ENCODE measurements around the gene NUP62. TPM values are rescaled to one million over a fixed set of nuclear protein-coding genes. Genes with fewer than 3 reads are reported as not detected.

The NUP62 gene
- total RNA-seq, 2 experiments from 2014 or later = 128 to 192 TPM

DNA sequence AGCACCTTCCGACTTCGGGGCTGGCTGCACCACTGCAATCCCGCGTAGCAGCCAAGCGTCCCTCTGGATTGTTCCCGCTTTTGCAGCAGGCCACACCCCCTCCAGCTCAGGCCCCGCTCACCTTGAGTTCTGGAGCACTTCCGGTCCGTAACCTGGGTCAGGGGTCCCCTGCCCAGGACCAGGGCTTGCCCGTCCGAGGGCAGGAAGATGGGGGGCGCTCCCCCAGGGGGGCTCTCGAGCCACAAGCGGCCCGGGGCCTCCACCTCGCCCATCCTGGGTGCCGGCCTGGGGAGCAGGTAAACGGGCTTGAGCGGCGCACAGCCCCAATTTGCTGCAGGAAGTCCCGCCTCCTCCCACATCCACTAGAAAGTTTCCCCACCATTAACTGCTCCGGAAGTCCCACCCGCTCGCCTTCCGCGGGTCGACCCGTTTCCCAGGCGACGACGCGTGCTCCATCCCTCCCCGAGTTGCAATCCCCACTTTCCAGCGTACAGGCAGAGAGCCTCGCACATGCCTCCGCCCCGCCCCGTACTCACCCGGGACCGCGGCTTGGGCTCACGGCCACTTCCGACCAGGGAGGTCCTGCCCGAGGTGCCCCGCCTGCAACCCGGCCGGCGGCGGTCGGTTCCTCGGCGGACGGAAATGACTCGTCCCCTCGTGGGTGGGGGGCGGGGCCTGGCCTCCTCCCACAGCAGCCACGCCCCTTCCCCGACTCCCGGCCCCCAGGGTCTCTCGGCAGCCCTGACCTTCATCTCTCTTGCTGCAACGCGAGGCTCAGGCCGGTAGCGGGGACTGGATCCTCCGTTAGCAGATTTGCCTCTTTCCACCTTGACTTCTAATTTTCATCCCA, 62.1 kb downstream of the NUP62 start, which contains the start of gene PNKP:
Gene PNKP (minus strand): TSS at position 644 of the 850 bp plus-strand sequence. CDS start 372 bp downstream, at position 272.
- H3K9me3 Mint-ChIP-seq (ENCODE audit: low read depth) = no peaks in the 10 kb centered on the region
- H3K27me3 Mint-ChIP-seq = no peaks in the 10 kb centered on the region
- ATAC-seq (peak; percentile 52), DNase-seq (peak; percentile 90)
- H3K4me1 Mint-ChIP-seq = peaks cover 51% of the 10 kb centered on the region
- H3K4me3 Mint-ChIP-seq = peak within 1 kb of the TSS; percentile 99
- H3K27ac Mint-ChIP-seq = no peak within 1 kb of the TSS
- H3K36me3 Mint-ChIP-seq = peaks cover 20% of the 10 kb centered on the region
- CTCF ChIA-PET = interaction anchor here (0.9 to 1.0 kb wide), 2 partner anchors 10 to 49 kb away, joined by 4 to 5 read pairs; partner anchors contain the start of genes AKT1S1, MED25 and TBC1D17

GRCh38 chr19:49864890-49865289, 64.4 kb downstream of the NUP62 start:
- no peak for ATAC-seq
- Mint-ChIP-seq H3K27ac (no peak overlapping the region), H3K4me3 (peak overlapping the region; percentile 5), H3K27me3 (no peaks in the 10 kb centered on the region), H3K36me3 (peaks cover 22% of the 10 kb centered on the region), H3K4me1 (peaks cover 40% of the 10 kb centered on the region), H3K9me3 (ENCODE audit: low read depth) (no peaks in the 10 kb centered on the region)
- no peak for DNase-seq
- CTCF ChIA-PET = interaction anchor here (0.7 kb wide), 1 partner anchor 10 kb away, joined by 3 read pairs; no protein-coding TSS in a partner anchor

- DNase-seq (no peak), ATAC-seq (no peak)
- Mint-ChIP-seq H3K36me3 (peaks cover 24% of the 10 kb centered on the region), H3K9me3 (ENCODE audit: low read depth) (no peaks in the 10 kb centered on the region), H3K4me1 (peaks cover 40% of the 10 kb centered on the region), H3K27ac (no peak overlapping the region), H3K4me3 (no peak overlapping the region), H3K27me3 (no peaks in the 10 kb centered on the region)
- CTCF ChIA-PET = interaction anchor here (1.0 kb wide), 1 partner anchor 9 kb away, joined by 3 read pairs; no protein-coding TSS in a partner anchor
These were observed 65.4 kb downstream of the NUP62 start for GRCh38 chr19:49863935-49864320.

DNA sequence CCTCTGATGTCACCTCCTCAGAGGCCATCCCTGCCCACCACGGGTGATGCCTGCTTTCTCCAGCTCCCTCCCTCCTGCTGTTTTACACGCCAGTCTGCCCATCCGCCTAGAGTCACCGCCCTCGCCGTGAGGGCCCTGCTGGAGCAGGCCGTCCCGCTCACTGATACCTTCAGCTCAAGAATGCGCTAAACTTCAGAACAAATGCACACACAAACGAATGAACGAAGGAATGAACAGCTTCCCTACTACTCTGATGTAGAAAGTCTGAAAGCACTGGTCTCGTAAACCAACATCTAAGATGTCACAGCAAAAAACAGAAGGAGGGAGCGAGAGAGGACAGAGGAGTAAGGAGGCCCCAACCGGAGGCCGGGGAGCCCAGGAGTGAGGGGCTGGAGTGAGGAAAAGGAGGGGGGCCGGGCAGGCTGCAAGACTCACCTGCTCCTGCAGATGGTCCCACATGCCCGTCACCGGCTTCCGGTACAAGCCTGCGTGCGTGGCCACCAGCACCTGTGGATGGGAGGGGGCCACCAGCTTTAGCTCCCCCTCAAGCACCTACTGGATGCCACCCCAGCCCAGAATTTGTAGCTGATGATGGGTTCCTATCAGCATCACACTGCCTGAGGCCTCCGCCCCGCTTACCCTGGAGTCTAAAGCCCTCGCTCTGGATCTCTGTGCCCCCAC, 65.9 kb downstream of the NUP62 start:
- CTCF ChIA-PET = interaction anchor here (1.0 to 1.2 kb wide), 2 partner anchors 9 to 13 kb away, joined by 3 to 4 read pairs; partner anchors contain the start of gene PTOV1
- Mint-ChIP-seq H3K36me3 (peaks cover 24% of the 10 kb centered on the region), H3K4me1 (peaks cover 35% of the 10 kb centered on the region)

DNA sequence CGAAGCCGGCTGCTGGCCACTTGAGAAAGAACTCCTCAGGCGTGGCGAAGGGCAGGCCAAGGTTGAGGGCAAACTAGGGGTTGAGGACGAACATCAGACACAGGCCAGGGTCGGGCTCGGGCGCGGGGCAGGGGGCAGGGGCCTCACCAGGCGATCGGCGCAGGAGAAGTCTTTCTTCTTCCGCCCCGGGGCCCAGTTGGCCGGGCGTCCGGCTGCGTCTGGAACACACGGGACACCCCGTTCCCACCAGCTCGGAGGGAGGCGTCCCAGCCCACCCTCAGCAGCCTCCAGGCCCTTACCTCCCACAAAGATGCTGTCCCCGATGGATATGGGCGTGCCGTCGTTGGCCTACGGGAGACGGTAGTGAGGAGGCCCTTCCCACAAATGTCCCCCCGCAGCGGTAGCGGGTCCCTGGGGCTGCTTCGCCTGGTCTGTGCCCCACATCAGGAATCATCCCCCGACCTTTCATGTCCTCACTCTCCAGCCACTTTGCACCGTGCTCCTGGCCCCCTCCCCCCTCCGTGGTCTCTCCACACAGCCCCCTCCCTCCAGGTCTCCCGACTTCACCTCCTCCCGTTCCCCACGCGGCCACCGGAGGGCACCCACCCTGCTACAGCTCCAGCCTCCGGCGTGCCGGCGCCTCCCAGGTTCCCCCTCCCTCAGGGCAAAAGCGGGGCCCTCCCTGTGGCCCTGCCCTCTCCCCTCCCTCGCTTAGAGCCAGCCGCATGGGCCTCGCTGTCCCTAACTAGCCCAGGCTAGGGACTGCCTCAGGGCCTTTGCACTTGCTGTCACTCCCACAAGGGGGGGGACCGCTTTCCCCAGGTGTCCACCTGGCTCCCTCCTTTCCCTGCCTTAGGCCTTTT, 66.7 kb downstream of the NUP62 start:
- Mint-ChIP-seq H3K36me3 (peaks cover 24% of the 10 kb centered on the region), H3K4me1 (peaks cover 27% of the 10 kb centered on the region), H3K27ac (no peak overlapping the region), H3K9me3 (ENCODE audit: low read depth) (no peaks in the 10 kb centered on the region), H3K27me3 (no peaks in the 10 kb centered on the region), H3K4me3 (no peak overlapping the region)
- CTCF ChIA-PET = interaction anchor here (1.2 kb wide), 1 partner anchor 12 kb away, joined by 4 read pairs; the partner anchor contains the start of gene PTOV1
- no peak for DNase-seq
- no peak for ATAC-seq

More for the DNA sequence above, 65.9 kb downstream of the NUP62 start:
- no peak overlapping the region for H3K27ac Mint-ChIP-seq
- no peaks in the 10 kb centered on the region for H3K27me3 Mint-ChIP-seq
- H3K9me3 Mint-ChIP-seq (ENCODE audit: low read depth) = no peaks in the 10 kb centered on the region
- no peak for DNase-seq
- ATAC-seq = no peak
- no peak overlapping the region for H3K4me3 Mint-ChIP-seq

GRCh38 chr19:49861541-49862378, 67.5 kb downstream of the NUP62 start:
- CTCF ChIA-PET = interaction anchor here (1.2 kb wide), 1 partner anchor 11 kb away, joined by 4 read pairs; the partner anchor contains the start of gene PTOV1
- H3K4me1 Mint-ChIP-seq = peaks cover 22% of the 10 kb centered on the region

GRCh38 chr19:49861107-49861506, 68.2 kb downstream of the NUP62 start:
- Mint-ChIP-seq H3K4me1 (peaks cover 16% of the 10 kb centered on the region), H3K27ac (no peak overlapping the region), H3K9me3 (ENCODE audit: low read depth) (no peaks in the 10 kb centered on the region), H3K4me3 (no peak overlapping the region), H3K36me3 (peaks cover 22% of the 10 kb centered on the region), H3K27me3 (no peaks in the 10 kb centered on the region)
- no peak for DNase-seq
- CTCF ChIA-PET = interaction anchor here (1.0 kb wide), 1 partner anchor 11 kb away, joined by 3 read pairs; no protein-coding TSS in a partner anchor
- no peak for ATAC-seq

More at GRCh38 chr19:49861541-49862378, 67.5 kb downstream of the NUP62 start:
- Mint-ChIP-seq H3K27me3 (no peaks in the 10 kb centered on the region), H3K4me3 (no peak overlapping the region), H3K9me3 (ENCODE audit: low read depth) (no peaks in the 10 kb centered on the region), H3K27ac (no peak overlapping the region), H3K36me3 (peaks cover 24% of the 10 kb centered on the region)
- DNase-seq = no peak
- no peak for ATAC-seq

DNA sequence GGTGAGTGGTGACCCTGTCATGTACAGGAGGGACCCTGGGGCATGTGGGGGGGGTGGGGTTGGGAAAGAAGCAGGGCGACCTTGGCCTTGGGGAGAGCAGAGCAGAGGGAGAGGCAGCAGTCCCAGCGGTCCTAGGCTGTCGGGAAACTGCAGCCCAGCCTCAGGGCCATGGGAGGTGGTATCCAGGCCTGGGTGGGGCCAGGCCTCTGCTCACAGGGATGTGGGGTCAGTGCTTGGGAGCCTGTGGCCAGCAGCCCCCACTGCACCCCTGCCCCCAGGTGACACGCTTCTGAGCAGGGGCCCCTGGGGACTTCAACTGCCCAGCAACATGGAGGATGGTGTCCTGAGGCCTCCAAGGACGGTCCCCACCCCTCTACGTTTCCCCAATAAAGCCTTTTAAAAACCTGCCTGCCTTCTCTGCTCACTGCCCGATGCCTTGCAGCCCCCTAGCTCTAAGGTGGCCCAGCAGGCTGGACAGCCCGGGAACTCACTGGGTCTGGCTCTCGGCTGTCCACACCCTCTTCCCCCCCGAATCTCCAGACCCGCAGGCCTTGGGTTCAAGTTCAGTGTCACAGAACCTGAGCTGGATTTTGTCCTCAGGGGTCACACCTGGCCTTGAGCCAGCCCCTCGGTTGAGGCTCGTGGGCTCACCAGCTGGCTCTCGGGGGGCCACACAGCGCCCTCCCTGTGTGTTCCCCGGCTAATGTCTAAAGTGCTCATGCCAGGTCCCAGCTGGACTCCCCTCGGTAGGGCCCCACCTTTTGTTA, 68.8 kb downstream of the NUP62 start:
- DNase-seq = no peak
- peaks cover 18% of the 10 kb centered on the region for H3K36me3 Mint-ChIP-seq
- H3K27me3 Mint-ChIP-seq = no peaks in the 10 kb centered on the region
- no peak overlapping the region for H3K4me3 Mint-ChIP-seq
- no peak overlapping the region for H3K27ac Mint-ChIP-seq
- H3K9me3 Mint-ChIP-seq (ENCODE audit: low read depth) = no peaks in the 10 kb centered on the region
- CTCF ChIA-PET = interaction anchor here (1.0 kb wide), 1 partner anchor 10 kb away, joined by 3 read pairs; no protein-coding TSS in a partner anchor
- no peak for ATAC-seq
- peaks cover 11% of the 10 kb centered on the region for H3K4me1 Mint-ChIP-seq

DNA sequence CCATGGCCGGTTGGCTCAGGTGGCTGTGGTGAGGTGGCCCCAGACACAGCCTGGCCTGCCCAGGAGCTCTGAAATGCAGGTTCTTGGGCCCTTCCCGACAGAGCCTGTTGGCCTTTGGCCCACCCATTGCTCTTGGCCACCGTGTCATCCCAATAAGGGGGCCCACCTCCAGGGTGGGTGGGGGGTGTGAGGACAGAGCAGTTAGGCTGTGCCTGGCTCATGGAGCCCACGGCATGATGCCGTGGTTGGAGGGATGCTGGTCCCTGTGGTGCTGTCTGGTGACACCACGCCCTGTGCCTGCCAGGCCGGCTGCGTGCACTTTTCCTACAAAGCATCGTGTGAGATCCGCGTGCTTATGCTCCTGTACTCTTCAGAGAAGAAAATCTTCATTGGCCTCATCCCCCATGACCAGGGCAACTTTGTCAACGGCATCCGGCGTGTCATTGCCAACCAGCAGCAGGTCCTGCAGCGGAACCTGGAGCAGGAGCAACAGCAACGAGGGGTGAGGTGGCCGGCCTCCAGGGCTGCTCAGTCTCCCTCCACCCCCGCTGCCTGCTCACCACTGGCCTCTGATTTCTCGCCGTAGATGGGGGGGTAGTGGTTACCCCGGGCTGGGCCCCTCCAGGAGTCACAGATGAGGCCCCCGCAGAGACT, 69.5 kb downstream of the NUP62 start:
- CTCF ChIA-PET = interaction anchor here (1.0 kb wide), 1 partner anchor 9 kb away, joined by 3 read pairs; no protein-coding TSS in a partner anchor
- H3K4me1 Mint-ChIP-seq = peaks cover 6% of the 10 kb centered on the region
- H3K27ac Mint-ChIP-seq = no peak overlapping the region
- H3K4me3 Mint-ChIP-seq = no peak overlapping the region
- ATAC-seq (no peak), DNase-seq (no peak)
- no peaks in the 10 kb centered on the region for H3K9me3 Mint-ChIP-seq (ENCODE audit: low read depth)
- peaks cover 15% of the 10 kb centered on the region for H3K36me3 Mint-ChIP-seq
- H3K27me3 Mint-ChIP-seq = no peaks in the 10 kb centered on the region

DNA sequence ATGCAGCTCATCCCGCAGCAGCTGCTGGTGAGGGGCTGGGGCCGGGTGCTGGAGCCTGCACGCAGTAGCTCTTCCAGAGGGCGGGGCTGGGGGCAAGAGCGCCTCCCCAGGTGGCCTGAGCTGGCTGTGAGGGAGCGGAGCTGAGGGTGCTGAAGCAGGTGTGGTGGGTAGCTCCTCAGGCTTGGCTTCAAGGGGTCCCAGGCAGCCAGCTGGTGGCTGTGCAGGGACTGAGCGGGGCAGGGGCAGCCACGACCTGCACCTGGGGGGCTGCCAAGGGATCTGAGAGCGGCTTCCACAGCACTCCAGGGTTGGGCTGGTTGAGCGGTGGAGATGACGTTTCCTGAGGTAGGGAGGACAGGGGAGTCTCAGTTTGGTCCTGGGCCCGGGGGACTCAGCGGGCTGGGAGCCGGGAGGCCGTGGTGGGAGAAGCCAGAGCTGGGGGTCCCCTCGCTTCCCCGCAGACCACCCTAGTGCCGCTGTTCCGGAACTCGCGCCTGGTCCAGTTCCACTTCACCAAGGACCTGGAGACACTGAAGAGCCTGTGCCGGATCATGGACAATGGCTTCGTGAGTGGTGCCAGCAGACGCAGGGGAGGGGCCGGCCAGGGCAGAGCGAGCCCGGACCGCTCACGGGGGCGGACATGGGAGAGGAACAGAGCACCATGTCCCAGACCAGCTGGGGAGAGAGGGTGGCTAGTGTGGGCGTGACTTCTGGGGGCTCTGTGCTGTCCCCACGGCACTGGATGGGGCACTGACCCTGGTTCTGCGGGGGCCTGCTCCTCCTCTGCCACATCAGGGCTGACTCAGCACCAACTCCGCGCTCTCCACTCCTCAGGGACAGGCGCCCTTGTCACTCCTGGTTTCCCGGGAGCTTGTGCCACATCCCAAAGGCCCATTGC, 71.0 kb downstream of the NUP62 start:
- Mint-ChIP-seq H3K4me3 (no peak overlapping the region), H3K9me3 (ENCODE audit: low read depth) (no peaks in the 10 kb centered on the region), H3K4me1 (peaks cover 3% of the 10 kb centered on the region), H3K27ac (no peak overlapping the region), H3K27me3 (no peaks in the 10 kb centered on the region), H3K36me3 (peaks cover 7% of the 10 kb centered on the region)
- DNase-seq (no peak), ATAC-seq (no peak)
- CTCF ChIA-PET = no interaction called here

DNA sequence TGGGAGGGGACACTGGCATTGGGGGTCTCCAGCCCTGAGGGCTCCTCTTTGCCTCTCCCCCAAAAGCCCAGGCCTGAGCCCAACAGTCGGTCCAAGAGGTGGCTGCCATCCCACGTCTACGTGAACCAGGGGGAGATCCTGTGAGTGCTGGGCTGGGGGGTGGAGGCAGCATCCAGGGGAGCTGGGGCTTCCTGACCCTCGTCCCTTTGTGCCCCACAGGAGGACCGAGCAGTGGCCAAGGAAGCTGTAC, 71.5 kb downstream of the NUP62 start:
- Mint-ChIP-seq H3K9me3 (ENCODE audit: low read depth) (no peaks in the 10 kb centered on the region), H3K27ac (no peak overlapping the region), H3K36me3 (peaks cover 4% of the 10 kb centered on the region), H3K27me3 (peaks cover under 1% of the 10 kb centered on the region), H3K4me3 (no peak overlapping the region), H3K4me1 (peaks cover 4% of the 10 kb centered on the region)
- no peak for ATAC-seq
- CTCF ChIA-PET = no interaction called here
- no peak for DNase-seq
